LNCaP clone FGC (cell line): ENCODE measurements around the gene AP3D1.
"Not testable (repeated sequence)": the region's sequence is repeated elsewhere in the genome, so short reads cannot be mapped to it uniquely, and the experiment has no call there.

ENCODE experiments used
- DNase-seq: peaks from one replicate; pipeline ENCODE4 v3.0.0-alpha.2; 2011; ENCODE audit warnings: low read depth
- H3K4me3 ChIP-seq: 2 replicates; pipeline ENCODE4 v1.5.1; 2011; ENCODE audit warnings: mild to moderate bottlenecking, low read depth, low read length, control low read depth
- TF ChIP-seq, protein P1 (sequence below): IDR thresholded peaks from 2 replicates; pipeline ENCODE4 v1.5.1; 2012; ENCODE audit warnings: mild to moderate bottlenecking; ENCODE audit not compliant: control insufficient read depth, insufficient read depth; ENCODE audit errors: extremely low read depth

AP3D1 gene

DNA sequence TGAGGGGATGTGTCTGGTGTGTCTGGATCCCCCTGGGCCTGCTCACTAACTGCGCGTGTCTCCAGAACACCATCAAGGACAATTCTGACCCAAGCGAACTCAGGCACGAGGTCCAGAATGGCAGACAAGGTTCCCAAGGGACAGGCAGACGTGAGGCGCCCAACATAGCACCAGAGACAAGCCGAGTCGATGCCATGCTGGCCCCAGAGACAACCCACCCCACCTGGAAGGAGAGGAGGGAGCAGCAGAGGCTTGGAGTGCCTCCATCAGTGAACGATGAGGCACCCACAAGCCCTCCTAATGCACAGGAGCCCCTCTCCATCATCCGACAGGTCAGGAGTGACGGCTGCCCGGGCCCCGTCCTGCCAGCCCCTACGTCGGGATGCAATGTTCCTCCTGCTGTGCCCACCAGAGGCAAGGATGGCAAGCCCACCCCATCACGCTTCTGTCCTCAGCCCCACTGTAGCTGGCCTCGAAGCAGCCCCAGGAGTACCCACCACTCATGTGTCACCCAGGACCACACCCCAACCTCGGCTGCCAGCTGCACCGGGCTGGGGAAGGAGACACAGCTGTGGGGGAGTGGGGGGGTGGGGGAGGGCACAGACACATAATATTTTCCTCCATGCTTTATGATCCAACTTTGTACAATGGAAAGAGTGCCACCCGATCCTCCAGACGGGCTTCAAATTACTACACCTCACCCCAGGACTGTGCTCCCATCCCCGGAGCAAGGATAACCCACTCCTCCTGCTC lies 11.8 kb downstream of the AP3D1 start:
- TF ChIP-seq, protein P1, sequence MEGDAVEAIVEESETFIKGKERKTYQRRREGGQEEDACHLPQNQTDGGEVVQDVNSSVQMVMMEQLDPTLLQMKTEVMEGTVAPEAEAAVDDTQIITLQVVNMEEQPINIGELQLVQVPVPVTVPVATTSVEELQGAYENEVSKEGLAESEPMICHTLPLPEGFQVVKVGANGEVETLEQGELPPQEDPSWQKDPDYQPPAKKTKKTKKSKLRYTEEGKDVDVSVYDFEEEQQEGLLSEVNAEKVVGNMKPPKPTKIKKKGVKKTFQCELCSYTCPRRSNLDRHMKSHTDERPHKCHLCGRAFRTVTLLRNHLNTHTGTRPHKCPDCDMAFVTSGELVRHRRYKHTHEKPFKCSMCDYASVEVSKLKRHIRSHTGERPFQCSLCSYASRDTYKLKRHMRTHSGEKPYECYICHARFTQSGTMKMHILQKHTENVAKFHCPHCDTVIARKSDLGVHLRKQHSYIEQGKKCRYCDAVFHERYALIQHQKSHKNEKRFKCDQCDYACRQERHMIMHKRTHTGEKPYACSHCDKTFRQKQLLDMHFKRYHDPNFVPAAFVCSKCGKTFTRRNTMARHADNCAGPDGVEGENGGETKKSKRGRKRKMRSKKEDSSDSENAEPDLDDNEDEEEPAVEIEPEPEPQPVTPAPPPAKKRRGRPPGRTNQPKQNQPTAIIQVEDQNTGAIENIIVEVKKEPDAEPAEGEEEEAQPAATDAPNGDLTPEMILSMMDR: no peak
- DNase-seq: no peak
- H3K4me3 ChIP-seq: no peak overlapping the region

DNA sequence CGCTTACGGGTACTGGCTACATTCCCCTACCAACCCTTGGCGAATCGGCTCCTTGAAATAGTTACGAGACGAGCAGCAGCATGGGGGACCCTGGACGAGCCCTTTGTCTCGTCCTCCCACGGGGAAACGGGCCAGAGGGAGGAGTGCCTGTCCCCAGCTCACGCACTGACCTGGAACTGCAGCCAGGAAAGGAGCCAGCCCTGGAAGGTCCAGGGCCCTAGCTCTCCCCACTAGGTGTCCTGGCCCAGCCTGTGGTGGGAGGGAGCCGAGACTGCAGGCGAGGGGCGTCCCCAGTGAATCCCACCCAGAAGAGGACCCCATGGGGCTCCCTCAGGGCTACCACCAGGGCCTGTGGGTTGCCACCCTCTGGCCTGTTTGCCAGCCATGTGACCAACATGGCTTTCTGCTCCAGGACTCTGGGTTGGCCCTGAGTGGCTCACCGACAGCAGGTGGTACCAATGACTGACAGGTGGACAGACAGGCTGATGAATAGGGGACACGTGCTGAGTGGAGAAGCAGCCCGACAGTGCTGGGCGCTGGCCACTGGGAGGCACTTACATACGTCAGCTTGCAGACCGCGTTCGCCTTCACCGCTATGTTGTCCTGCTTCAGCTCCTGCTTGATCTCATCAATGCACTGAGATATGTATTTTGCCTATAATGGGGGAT lies 13.2 kb downstream of the AP3D1 start:
- TF ChIP-seq, protein P1: no peak
- no peak overlapping the region for H3K4me3 ChIP-seq
- no peak for DNase-seq

DNA sequence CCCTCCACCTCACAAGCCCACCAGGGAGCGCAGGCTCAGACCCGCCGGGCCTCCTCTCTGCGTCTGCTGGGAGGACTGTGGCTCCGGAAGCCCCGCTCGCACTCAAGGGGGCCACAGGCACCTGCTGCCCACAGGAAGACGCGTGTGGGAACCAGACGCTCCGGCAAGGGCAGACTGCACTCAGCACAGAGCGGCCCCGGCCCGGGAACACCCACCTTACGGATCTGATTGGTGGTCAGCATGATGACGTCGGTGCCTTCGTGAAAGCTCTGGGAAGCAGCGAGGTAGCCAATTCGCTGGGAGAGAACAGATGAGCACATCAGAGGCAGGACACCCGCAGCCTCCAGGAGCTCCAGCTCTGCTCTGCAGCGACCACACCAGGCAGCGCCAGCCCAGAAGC lies 14.6 kb downstream of the AP3D1 start:
- DNase-seq: no peak
- no peak overlapping the region for H3K4me3 ChIP-seq
- TF ChIP-seq, protein P1: no peak

DNA sequence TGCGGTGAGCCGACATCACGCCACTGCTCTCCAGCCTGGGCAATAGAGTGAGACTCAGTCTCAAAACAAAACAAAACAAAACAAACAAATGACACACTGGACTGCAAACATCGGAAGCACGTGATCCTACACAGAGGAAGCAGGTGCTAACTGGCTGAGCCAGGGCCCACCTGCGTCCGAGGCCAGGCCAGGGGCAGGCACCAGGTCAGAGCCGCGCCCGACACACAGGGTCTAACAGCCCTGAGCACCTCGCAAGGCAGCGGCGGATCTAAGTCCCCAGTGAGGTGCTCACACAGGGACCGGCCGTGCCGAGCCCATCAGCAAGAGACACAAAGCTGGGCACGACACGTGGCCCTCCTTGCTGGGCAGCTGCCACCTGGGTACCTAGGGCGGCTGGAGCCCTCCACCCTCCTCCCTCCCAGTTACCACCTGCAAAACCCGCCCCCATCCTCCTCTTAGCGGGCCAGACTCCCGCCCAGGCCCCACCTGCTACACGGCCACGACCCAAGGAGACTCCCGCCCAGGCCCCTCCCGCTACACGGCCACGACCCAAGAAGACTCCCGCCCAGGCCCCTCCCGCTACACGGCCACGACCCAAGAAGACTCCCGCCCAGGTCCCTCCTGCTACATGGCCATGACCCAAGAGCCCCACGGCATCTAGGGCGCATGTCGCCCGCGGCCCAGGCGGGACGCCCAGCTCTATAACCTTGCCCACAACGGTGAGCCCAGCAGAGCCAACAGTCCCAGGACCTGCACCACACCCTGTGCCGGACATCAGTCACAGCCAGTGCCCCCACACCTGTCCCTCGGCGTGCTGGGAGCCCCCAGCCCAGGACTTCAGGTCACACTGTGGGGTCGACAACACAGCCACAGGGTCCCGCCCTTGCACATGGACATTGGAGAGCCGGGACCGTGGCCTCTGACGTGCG lies 15.6 kb downstream of the AP3D1 start:
- TF ChIP-seq, protein P1: no peak
- no peak overlapping the region for H3K4me3 ChIP-seq
- DNase-seq: no peak

DNA sequence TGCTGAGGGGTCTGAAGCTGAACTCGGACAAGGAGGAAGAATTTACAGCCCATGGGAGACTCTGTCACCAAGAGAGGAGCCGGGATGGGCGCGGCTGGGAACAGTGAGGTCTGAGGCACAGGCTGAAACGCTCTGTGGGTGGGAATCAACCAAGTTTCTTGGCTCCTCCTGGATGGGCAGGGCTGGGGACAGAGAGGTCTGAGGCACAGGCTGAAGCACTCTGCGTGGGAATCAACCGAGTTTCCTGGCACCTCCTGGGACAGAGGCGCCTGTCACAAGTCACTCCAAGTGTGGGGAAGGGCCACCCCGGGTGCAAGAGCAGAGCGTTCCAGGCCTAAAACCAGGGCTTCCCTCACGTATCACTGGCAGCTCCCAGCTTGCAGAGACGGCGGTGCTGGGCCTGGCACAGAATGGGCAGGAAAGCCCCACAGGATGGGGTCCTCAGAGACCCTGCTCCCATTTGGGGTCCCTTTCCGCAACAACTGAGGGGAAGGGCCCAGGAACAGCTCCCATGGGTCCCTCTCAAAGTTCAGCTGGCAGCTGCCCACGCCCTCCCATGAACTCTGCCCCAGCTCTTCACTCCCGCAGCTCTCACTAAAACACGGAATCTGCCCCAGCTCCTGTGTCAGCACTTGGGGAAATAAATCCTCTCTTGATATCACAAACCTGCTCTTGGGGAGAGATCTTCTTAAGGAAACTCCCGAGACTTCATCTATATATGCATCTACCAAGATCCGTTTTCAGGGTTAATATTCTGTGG lies 18.5 kb downstream of the AP3D1 start:
- DNase-seq: no peak
- no peak overlapping the region for H3K4me3 ChIP-seq
- TF ChIP-seq, protein P1: no peak

DNA sequence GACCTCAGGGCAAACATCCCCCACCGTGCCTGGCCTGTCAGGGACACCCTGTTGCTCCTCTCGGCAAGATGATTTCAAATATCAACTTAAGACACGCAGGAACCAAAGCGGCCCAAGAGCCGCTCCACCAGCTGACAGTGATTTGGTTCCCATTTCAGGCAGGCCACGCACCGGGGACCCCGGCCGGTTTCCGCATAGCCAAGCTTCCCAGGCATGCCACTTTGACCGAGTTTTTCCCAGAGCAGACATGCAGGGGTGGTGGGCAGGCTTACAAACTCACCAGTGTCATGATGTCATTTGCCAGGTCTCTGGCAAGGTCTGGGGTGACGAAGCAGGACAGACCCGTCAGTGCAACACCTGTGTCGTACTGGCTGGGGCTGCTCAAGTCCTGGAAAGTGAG lies 19.2 kb downstream of the AP3D1 start:
- no peak for DNase-seq
- TF ChIP-seq, protein P1: no peak
- H3K4me3 ChIP-seq: no peak overlapping the region

DNA sequence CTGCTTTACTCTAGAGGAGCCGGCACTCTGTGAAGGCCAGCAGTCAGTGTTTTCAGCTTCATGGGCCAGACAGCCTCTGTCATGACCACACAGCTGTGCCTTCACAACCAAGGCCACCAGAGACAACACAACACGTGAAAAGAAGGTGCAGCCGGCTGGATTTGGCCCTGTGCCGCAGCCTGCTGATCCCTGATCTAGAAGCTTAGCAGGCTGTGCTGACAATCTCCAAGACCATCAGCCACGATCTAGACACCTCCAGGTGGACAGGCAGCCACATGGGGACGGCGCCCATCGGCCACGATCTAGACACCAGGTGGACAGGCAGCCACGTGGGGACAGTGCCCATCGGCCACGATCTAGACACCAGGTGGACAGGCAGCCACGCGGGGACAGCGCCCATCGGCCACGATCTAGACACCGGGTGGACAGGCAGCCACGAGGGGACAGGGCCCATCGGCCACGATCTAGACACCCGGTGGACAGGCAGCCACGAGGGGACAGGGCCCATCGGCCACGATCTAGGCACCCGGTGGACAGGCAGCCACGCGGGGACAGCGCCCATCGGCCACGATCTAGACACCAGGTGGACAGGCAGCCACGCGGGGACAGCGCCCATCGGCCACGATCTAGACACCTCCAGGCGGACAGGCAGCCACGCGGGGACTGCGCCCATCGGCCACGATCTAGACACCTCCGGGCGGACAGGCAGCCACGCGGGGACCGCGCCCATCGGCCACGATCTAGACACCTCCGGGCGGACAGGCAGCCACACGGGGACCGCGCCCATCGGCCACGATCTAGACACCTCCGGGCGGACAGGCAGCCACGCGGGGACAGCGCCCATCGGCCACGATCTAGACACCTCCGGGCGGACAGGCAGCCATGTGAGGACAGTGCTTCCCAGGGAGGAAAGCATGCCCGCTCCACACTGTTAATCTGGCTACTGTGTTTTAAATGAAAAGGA lies 20.1 kb downstream of the AP3D1 start:
- not testable (repeated sequence) for DNase-seq, H3K4me3 ChIP-seq
